PC-3 (cell line): ENCODE measurements around the gene POLD1. TPM values are rescaled to one million over a fixed set of nuclear protein-coding genes. Genes with fewer than 3 reads are reported as not detected.

Experiments used
- ATAC-seq: fragments of 200-7000 bp; cut with Tn5 transposase; 2 replicates; pipeline ENCODE4 v1.9.1; 2020; ENCODE audit warnings: mild to moderate bottlenecking, moderate library complexity
- BruUV-seq: library from RNA; stranded (reverse); fragments of 400-500 nt; replicated peaks from 2 replicates; lab custom pipeline; 2021; lab: Mats Ljungman, UMichigan
- CTCF ChIA-PET: fragments of 300-600 bp; sonication (Branson Sonifier 250); formaldehyde crosslinking; loops from one replicate; lab custom pipeline; 2022; ENCODE audit warnings: antibody characterized with exemption; lab: Charles Lee
- POLR2A ChIA-PET: fragments of 300-600 bp; sonication (Branson Sonifier 250); formaldehyde crosslinking; loops from one replicate; lab custom pipeline; 2022; ENCODE audit warnings: antibody characterized with exemption; ENCODE audit not compliant: unreplicated experiment; lab: Charles Lee
- DNase-seq: peaks from one replicate; pipeline ENCODE4 v3.0.0-alpha.2; 2015
- H2AFZ ChIP-seq: fragments of 300-600 bp; sonication (generic); 2 replicates; pipeline ENCODE4 v1.6.0; 2016; ENCODE audit warnings: antibody characterized with exemption, low read length
- H3F3A ChIP-seq: fragments of 300-600 bp; sonication (generic); one replicate; pipeline ENCODE4 v1.6.0; 2017; ENCODE audit warnings: antibody characterized with exemption, low read length, control low read depth, mild to moderate bottlenecking; ENCODE audit not compliant: unreplicated experiment
- H3K27ac ChIP-seq: fragments of 300-600 bp; sonication (generic); 2 replicates; pipeline ENCODE4 v1.5.1; 2016; ENCODE audit warnings: mild to moderate bottlenecking, low read length
- H3K27me3 ChIP-seq: fragments of 300-600 bp; sonication (generic); 2 replicates; pipeline ENCODE4 v1.6.1; 2016; ENCODE audit warnings: low read length, mixed read lengths
- H3K36me3 ChIP-seq: fragments of 300-600 bp; sonication (generic); 2 replicates; pipeline ENCODE4 v1.6.1; 2016; ENCODE audit warnings: low read depth, mixed run types, low read length, mixed read lengths
- H3K4me1 ChIP-seq: fragments of 300-600 bp; sonication (generic); 2 replicates; pipeline ENCODE4 v1.5.1; 2016; ENCODE audit warnings: low read length; ENCODE audit not compliant: insufficient read depth
- H3K4me2 ChIP-seq: fragments of 300-600 bp; sonication (generic); 2 replicates; pipeline ENCODE4 v1.6.0; 2016; ENCODE audit warnings: low read length
- H3K4me3 ChIP-seq: fragments of 300-600 bp; sonication (generic); 2 replicates; pipeline ENCODE4 v1.5.1; 2016; ENCODE audit warnings: mild to moderate bottlenecking, low read length, mixed read lengths
- H3K79me2 ChIP-seq: fragments of 300-600 bp; sonication (generic); 2 replicates; pipeline ENCODE4 v1.6.1; 2017; ENCODE audit warnings: low read length, mixed read lengths
- H3K9ac ChIP-seq: fragments of 300-600 bp; sonication (generic); 2 replicates; pipeline ENCODE4 v1.6.0; 2016; ENCODE audit warnings: mild to moderate bottlenecking, low read length
- H3K9me2 ChIP-seq: fragments of 300-600 bp; sonication (generic); replicated peaks from 2 replicates; pipeline ENCODE4 v1.6.1; 2016; ENCODE audit warnings: mixed run types, low read length, mixed read lengths
- H3K9me3 ChIP-seq: fragments of 300-600 bp; sonication (generic); 2 replicates; pipeline ENCODE4 v1.6.1; 2016; ENCODE audit warnings: low read length, mixed read lengths
- H4K20me1 ChIP-seq: fragments of 300-600 bp; sonication (generic); 2 replicates; pipeline ENCODE4 v1.6.1; 2016; ENCODE audit warnings: low read length, mixed read lengths
- CTCF ChIP-seq: fragments of 300-600 bp; sonication (generic); conservative IDR thresholded peaks from 2 replicates; pipeline ENCODE4 v1.5.1; 2017; ENCODE audit warnings: antibody characterized with exemption, low read depth, mild to moderate bottlenecking, low read length
- EZH2 ChIP-seq: fragments of 300-600 bp; sonication (generic); IDR thresholded peaks from one replicate; pipeline ENCODE4 v1.6.1; 2017; ENCODE audit warnings: antibody characterized with exemption, mild to moderate bottlenecking, low read length; ENCODE audit not compliant: unreplicated experiment
- EZH2phosphoT487 ChIP-seq: fragments of 300-600 bp; sonication (generic); IDR thresholded peaks from 2 replicates; pipeline ENCODE4 v1.6.1; 2018; ENCODE audit warnings: mild to moderate bottlenecking, antibody characterized with exemption, low read length, borderline replicate concordance
- intact Hi-C: fragments of 100-400 bp; cut with micrococcal nuclease; formaldehyde crosslinking; loops from 2 replicates; pipeline ENCODE4 v1.9.0; 2023
- total RNA-seq: library from RNA; depleted of rRNA; stranded (reverse); fragments of >200 nt; gene quantifications from 2 replicates; pipeline ENCODE4 v1.2.3, GENCODE V29; 2014

Gene POLD1
- total RNA-seq, 1 experiment from 2014 or later = 165 TPM

GRCh38 chr19:50427997-50428425 lies 43.9 kb downstream of the POLD1 start:
- Histone ChIP-seq H2AFZ (no peak overlapping the region), H3F3A (no peaks in the 10 kb centered on the region), H4K20me1 (no peaks in the 10 kb centered on the region), H3K4me2 (no peak overlapping the region), H3K79me2 (no peaks in the 10 kb centered on the region), H3K9ac (no peak overlapping the region), H3K4me3 (no peak overlapping the region), H3K9me3 (no peaks in the 10 kb centered on the region), H3K27me3 (no peaks in the 10 kb centered on the region), H3K36me3 (no peaks in the 10 kb centered on the region), H3K27ac (no peak overlapping the region), H3K4me1 (no peaks in the 10 kb centered on the region), H3K9me2 (no peaks in the 10 kb centered on the region)
- no TSS peak for BruUV-seq
- no peak for TF ChIP-seq EZH2
- TF ChIP-seq EZH2phosphoT487 = no peak
- TF ChIP-seq CTCF = no peak
- DNase-seq (no peak), ATAC-seq (no peak)
- CTCF ChIA-PET = interaction anchor here (0.6 kb wide), 1 partner anchor 1495 kb away, joined by 3 read pairs; no protein-coding TSS in a partner anchor
- intact Hi-C loops = no loop called here
- POLR2A ChIA-PET = no interaction called here

DNA sequence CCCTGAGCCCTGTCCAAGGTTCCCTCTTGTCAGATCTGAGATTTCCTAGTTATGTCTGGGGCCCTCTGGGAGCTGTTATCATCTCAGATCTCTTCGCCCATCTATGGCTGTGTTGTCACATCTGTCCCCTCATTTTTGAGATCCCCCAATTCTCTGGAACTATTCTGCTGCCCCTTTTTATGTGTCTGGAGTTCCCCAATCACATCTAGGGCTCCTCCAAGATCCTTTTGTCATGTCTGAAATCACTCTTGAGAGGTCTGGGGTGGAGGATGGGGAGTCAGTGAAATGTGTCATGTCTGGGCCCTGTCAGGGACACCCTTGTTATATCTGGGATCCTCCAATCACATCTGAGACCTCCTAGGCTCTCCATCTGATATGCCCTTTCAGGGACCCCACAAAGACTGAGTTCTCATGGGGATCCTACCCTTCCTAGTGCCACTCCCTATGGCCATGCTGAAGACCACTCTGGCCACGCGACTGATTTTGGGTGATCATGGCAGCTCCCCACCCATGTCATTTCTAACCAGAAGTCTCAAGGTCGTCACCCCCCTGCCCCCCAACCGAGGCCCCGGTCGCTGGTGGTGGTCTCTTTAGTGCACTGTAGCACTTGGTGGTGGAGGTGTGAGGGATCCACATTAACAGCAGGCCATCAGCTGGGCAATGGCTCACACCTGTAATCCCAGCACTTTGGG lies 44.8 kb downstream of the POLD1 start:
- CTCF ChIA-PET = no interaction called here
- no peak for ATAC-seq

More for the DNA sequence above, 44.8 kb downstream of the POLD1 start:
- H3K9me2 ChIP-seq = no peaks in the 10 kb centered on the region
- H3K9ac ChIP-seq = no peak overlapping the region
- DNase-seq = no peak
- H3K79me2 ChIP-seq = no peaks in the 10 kb centered on the region
- BruUV-seq = no TSS peak
- no peaks in the 10 kb centered on the region for H3K36me3 ChIP-seq
- intact Hi-C loops = no loop called here
- no peak overlapping the region for H3K27ac ChIP-seq
- POLR2A ChIA-PET = no interaction called here
- no peaks in the 10 kb centered on the region for H3K27me3 ChIP-seq
- H4K20me1 ChIP-seq = no peaks in the 10 kb centered on the region
- H3K9me3 ChIP-seq = no peaks in the 10 kb centered on the region
- TF ChIP-seq EZH2phosphoT487 (no peak), EZH2 (no peak), CTCF (no peak)
- no peaks in the 10 kb centered on the region for H3K4me1 ChIP-seq
- H3F3A ChIP-seq = no peaks in the 10 kb centered on the region
- no peak overlapping the region for H2AFZ ChIP-seq
- H3K4me3 ChIP-seq = no peak overlapping the region
- H3K4me2 ChIP-seq = no peak overlapping the region
